ENCODE data around the gene HIBCH.

HIBCH gene

GRCh38 chr2:190182071-190182524 is 137.5 kb downstream of the HIBCH start:
- no peak for TF ChIP-seq CTCF (IDR thresholded peaks at IDR 0.05)

- TF ChIP-seq CTCF (IDR thresholded peaks at IDR 0.05) = no peak
These were observed 138.4 kb downstream of the HIBCH start for GRCh38 chr2:190181123-190181669.

GRCh38 chr2:190180313-190181122 is 139.1 kb downstream of the HIBCH start:
- TF ChIP-seq CTCF (IDR thresholded peaks at IDR 0.05) = no peak

GRCh38 chr2:190179754-190180312 is 139.8 kb downstream of the HIBCH start:
- TF ChIP-seq CTCF (IDR thresholded peaks at IDR 0.05) = no peak

DNA sequence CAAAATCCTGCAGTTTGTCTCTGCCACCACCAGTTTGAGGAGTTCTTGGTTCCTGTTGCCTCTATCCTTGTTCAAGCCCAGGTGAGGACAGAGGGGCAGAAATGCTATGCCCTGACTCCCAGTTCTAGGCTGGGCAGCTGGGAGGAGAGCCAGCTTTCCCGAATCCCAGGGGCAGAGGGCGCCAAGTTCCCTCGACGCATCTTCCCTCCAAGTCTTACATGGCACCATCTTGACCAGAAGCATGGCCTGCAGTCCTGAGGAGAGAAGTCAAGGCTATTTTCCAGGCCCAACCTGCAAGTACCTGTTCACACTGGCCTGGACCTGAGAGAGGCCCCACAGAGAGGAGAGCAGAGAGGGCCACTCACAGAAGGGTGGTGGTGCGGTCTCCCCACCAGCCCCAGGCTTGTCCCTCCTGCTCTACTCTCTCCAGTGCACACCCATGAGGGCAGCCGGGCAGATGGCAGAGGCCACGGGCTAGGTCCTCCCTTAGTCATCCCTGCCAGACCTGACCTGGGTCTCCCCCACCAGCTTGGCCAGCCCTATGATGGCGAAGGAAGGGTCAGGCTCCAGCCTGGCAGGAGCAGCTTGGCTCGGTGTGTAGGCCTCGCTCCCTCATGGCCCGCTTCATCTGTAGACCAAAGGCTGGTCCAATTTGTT is 141.4 kb downstream of the HIBCH start:
- no peak for TF ChIP-seq CTCF (IDR thresholded peaks at IDR 0.05)

- TF ChIP-seq CTCF (IDR thresholded peaks at IDR 0.05) = no peak
These were observed 142.2 kb downstream of the HIBCH start for GRCh38 chr2:190177249-190178040.

GRCh38 chr2:190173392-190173791 is 146.2 kb downstream of the HIBCH start:
- no peak for TF ChIP-seq CTCF (IDR thresholded peaks at IDR 0.05)
